ENCODE results near the gene CTSS. TPM values are rescaled to one million over a fixed set of nuclear protein-coding genes. Genes with fewer than 3 reads are reported as not detected.
A peak's percentile ranks its signal among the peaks of the same experiment; 100 is the strongest.

CTSS gene
- total RNA-seq, 1 experiment from 2014 or later, result 6.3 TPM

- no peak overlapping the region for H3K4me3 ChIP-seq
- H3K4me1 ChIP-seq (replicated peaks; ENCODE audit: insufficient read depth), result 0 out of 2 replicates have a peak, but pooled peaks cover 18% of the 10 kb centered on the region
- H3K36me3 ChIP-seq (ENCODE audit: low read depth), result no peaks in the 10 kb centered on the region
- no peaks in the 10 kb centered on the region for H3K9me2 ChIP-seq (ENCODE audit: insufficient read depth)
- no peaks in the 10 kb centered on the region for H4K20me1 ChIP-seq (ENCODE audit: insufficient read depth)
- ChIA-PET POLR2A (ENCODE audit: unreplicated experiment) (no interaction called here), CTCF (no interaction called here)
- no peaks in the 10 kb centered on the region for H3K27me3 ChIP-seq (ENCODE audit: insufficient read depth, low read depth)
- 0 out of 2 replicates have a peak, but pooled peaks cover 5% of the 10 kb centered on the region for H3F3A ChIP-seq (ENCODE audit: insufficient read depth, low read depth)
- TF ChIP-seq EZH2 (IDR thresholded peaks at IDR 0.05; ENCODE audit: low read depth) (no peak), CTCF (conservative IDR thresholded peaks at IDR 0.05) (no peak)
- DNase-seq, result peak in 1 of 2 experiments; percentile 42
- BruUV-seq (replicated peaks), result no TSS peak
- H2AFZ ChIP-seq, result no peak overlapping the region
- H3K27ac ChIP-seq, result no peak overlapping the region
- H3K79me2 ChIP-seq (ENCODE audit: low read depth), result no peaks in the 10 kb centered on the region
- no peak overlapping the region for H3K4me2 ChIP-seq
- no peaks in the 10 kb centered on the region for H3K9me3 ChIP-seq (ENCODE audit: insufficient read depth, low read depth)
- intact Hi-C loops (cut with micrococcal nuclease; ENCODE audit: unreplicated experiment), result no loop called here
Measured at GRCh38 chr1:150764617-150765101, 919 bp downstream of the CTSS start.

- Histone ChIP-seq H3K27me3 (ENCODE audit: insufficient read depth, low read depth) (no peaks in the 10 kb centered on the region), H3K9me3 (ENCODE audit: insufficient read depth, low read depth) (no peaks in the 10 kb centered on the region), H3K4me1 (replicated peaks; ENCODE audit: insufficient read depth) (0 out of 2 replicates have a peak, but pooled peaks cover 18% of the 10 kb centered on the region), H3K4me3 (no peak overlapping the region), H3K27ac (no peak overlapping the region), H3K4me2 (no peak overlapping the region), H3K79me2 (ENCODE audit: low read depth) (no peaks in the 10 kb centered on the region), H3K9me2 (ENCODE audit: insufficient read depth) (no peaks in the 10 kb centered on the region), H3K36me3 (ENCODE audit: low read depth) (no peaks in the 10 kb centered on the region), H2AFZ (no peak overlapping the region), H4K20me1 (ENCODE audit: insufficient read depth) (no peaks in the 10 kb centered on the region), H3F3A (ENCODE audit: insufficient read depth, low read depth) (0 out of 2 replicates have a peak, but pooled peaks cover 5% of the 10 kb centered on the region)
- no peak for DNase-seq
- POLR2A ChIA-PET (ENCODE audit: unreplicated experiment), result interaction anchor here (0.6 kb wide), 1 partner anchor 14 kb away, joined by 3 read pairs; no protein-coding TSS in a partner anchor
- BruUV-seq (replicated peaks), result no TSS peak
- TF ChIP-seq CTCF (conservative IDR thresholded peaks at IDR 0.05) (no peak), EZH2 (IDR thresholded peaks at IDR 0.05; ENCODE audit: low read depth) (no peak)
- intact Hi-C loops (cut with micrococcal nuclease; ENCODE audit: unreplicated experiment), result no loop called here
- CTCF ChIA-PET, result no interaction called here
Measured at GRCh38 chr1:150763018-150763417, 2.6 kb downstream of the CTSS start.

GRCh38 chr1:150762552-150762951 lies 3.0 kb downstream of the CTSS start:
- Histone ChIP-seq H3K9me3 (ENCODE audit: insufficient read depth, low read depth) (no peaks in the 10 kb centered on the region), H3K27ac (no peak overlapping the region), H3F3A (ENCODE audit: insufficient read depth, low read depth) (0 out of 2 replicates have a peak, but pooled peaks cover 5% of the 10 kb centered on the region), H3K9me2 (ENCODE audit: insufficient read depth) (no peaks in the 10 kb centered on the region), H3K79me2 (ENCODE audit: low read depth) (no peaks in the 10 kb centered on the region), H3K36me3 (ENCODE audit: low read depth) (no peaks in the 10 kb centered on the region), H4K20me1 (ENCODE audit: insufficient read depth) (no peaks in the 10 kb centered on the region), H3K27me3 (ENCODE audit: insufficient read depth, low read depth) (no peaks in the 10 kb centered on the region), H2AFZ (no peak overlapping the region), H3K4me3 (no peak overlapping the region), H3K4me2 (no peak overlapping the region), H3K4me1 (replicated peaks; ENCODE audit: insufficient read depth) (0 out of 2 replicates have a peak, but pooled peaks cover 18% of the 10 kb centered on the region)
- intact Hi-C loops (cut with micrococcal nuclease; ENCODE audit: unreplicated experiment), result no loop called here
- ChIA-PET CTCF (no interaction called here), POLR2A (ENCODE audit: unreplicated experiment) (no interaction called here)
- BruUV-seq (replicated peaks), result no TSS peak
- DNase-seq, result no peak
- no peak for TF ChIP-seq CTCF (conservative IDR thresholded peaks at IDR 0.05)
- TF ChIP-seq EZH2 (IDR thresholded peaks at IDR 0.05; ENCODE audit: low read depth), result no peak

Measured in PC-9 (cell line).